Measurements from ENCODE around the gene PIP4K2C.
A peak's percentile ranks its signal among the peaks of the same experiment; 100 is the strongest.

The PIP4K2C gene

DNA sequence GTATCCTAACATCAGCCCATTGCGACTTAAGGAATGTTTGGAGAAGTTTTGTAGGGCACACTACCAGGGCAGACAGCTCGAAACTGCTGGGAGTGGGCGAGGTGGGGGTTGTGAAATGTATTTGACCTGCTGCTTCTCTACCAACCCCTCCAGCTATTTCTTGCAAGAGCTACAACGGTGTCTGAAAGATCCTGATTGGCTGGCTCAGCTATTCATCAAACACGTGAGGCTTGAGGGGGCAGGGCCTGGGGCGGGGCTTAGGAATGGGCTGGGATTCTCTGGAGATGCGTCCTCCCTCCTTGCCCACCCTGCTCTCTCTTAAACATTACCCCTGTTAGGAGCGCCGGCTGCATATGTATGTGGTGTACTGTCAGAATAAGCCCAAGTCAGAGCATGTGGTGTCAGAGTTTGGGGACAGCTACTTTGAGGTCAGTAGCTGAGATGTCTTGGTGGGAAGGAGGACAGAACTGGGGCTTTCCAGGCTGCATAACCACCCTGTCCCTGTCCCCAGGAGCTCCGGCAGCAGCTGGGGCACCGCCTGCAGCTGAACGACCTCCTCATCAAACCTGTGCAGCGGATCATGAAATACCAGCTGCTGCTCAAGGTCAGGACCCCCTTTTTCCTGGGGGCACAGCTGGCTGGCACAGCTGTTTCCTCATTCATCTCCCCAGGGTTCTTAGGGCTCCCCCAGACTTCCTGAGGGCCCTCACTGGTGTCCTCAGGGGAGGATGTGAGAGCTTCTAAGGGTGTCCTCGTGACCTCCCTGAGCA lies 23.4 kb downstream of the PIP4K2C start:
- H2AFZ ChIP-seq (ENCODE audit: low read depth, low read length): no peak overlapping the region

DNA sequence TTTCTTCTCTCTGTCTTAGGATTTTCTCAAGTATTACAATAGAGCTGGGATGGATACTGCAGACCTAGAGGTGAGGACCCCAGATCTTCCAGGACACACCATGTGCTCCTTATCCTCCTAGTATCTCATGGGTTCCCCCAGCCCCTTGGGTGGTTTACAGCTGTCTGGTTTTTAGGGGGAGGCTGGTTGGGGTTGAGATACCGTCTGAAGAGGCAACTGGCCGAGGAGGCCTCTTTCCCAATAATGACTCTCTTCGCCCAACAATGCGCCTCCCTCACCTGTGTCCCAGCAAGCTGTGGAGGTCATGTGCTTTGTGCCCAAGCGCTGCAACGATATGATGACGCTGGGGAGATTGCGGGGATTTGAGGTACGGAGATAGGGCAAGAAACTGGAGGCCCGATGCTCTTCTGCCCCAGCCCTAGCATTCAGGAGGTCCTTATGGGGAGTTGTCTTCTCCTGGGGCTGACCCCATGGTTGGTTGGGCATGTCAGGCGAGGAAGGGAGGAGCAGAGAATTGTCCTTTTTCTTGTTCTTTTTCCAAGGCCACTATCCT lies 24.0 kb downstream of the PIP4K2C start:
- no peaks in the 10 kb centered on the region for H3K4me1 ChIP-seq (ENCODE audit: insufficient read depth, low read length)
- no peaks in the 10 kb centered on the region for H4K20me1 ChIP-seq (ENCODE audit: insufficient read depth, low read length)
- peaks cover 37% of the 10 kb centered on the region for H3K27me3 ChIP-seq (ENCODE audit: insufficient read depth, low read length, poor library complexity)
- DNase-seq (no peak), ATAC-seq (ENCODE audit: insufficient read depth, low read depth) (no peak)
- no peak overlapping the region for H2AFZ ChIP-seq (ENCODE audit: low read depth, low read length)
- no peak overlapping the region for H3K4me3 ChIP-seq (ENCODE audit: low read depth in 1 of 2, low read length in 2 of 2)
- H3K9ac ChIP-seq (ENCODE audit: low read depth, low read length): no peak overlapping the region
- no peak overlapping the region for H3K4me2 ChIP-seq (ENCODE audit: insufficient read depth, low read length)
- H3K27ac ChIP-seq (ENCODE audit: low read length): no peak overlapping the region
- no peaks in the 10 kb centered on the region for H3K9me3 ChIP-seq (ENCODE audit: insufficient read depth, low read length, severe bottlenecking)
- TF ChIP-seq EZH2 (IDR thresholded peaks at IDR 0.05; ENCODE audit: borderline replicate concordance, low read depth, low read length, severe bottlenecking): no peak
- TF ChIP-seq, protein P1, sequence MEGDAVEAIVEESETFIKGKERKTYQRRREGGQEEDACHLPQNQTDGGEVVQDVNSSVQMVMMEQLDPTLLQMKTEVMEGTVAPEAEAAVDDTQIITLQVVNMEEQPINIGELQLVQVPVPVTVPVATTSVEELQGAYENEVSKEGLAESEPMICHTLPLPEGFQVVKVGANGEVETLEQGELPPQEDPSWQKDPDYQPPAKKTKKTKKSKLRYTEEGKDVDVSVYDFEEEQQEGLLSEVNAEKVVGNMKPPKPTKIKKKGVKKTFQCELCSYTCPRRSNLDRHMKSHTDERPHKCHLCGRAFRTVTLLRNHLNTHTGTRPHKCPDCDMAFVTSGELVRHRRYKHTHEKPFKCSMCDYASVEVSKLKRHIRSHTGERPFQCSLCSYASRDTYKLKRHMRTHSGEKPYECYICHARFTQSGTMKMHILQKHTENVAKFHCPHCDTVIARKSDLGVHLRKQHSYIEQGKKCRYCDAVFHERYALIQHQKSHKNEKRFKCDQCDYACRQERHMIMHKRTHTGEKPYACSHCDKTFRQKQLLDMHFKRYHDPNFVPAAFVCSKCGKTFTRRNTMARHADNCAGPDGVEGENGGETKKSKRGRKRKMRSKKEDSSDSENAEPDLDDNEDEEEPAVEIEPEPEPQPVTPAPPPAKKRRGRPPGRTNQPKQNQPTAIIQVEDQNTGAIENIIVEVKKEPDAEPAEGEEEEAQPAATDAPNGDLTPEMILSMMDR (IDR thresholded peaks at IDR 0.05; ENCODE audit: borderline replicate concordance, extremely low read depth, low read length, poor library complexity, severe bottlenecking): no peak
- H3K36me3 ChIP-seq (ENCODE audit: insufficient read depth, low read length): no peaks in the 10 kb centered on the region
- H3K79me2 ChIP-seq (ENCODE audit: insufficient read depth, low read length): no peaks in the 10 kb centered on the region

More for the DNA sequence above, 23.4 kb downstream of the PIP4K2C start:
- no peaks in the 10 kb centered on the region for H3K36me3 ChIP-seq (ENCODE audit: insufficient read depth, low read length)
- peaks cover 36% of the 10 kb centered on the region for H3K27me3 ChIP-seq (ENCODE audit: insufficient read depth, low read length, poor library complexity)
- peak; percentile 47; the same call in 1 of the 3 replicates for ATAC-seq (ENCODE audit: insufficient read depth, low read depth)
- no peaks in the 10 kb centered on the region for H3K9me3 ChIP-seq (ENCODE audit: insufficient read depth, low read length, severe bottlenecking)
- H3K79me2 ChIP-seq (ENCODE audit: insufficient read depth, low read length): no peaks in the 10 kb centered on the region
- TF ChIP-seq, protein P1 (IDR thresholded peaks at IDR 0.05; ENCODE audit: borderline replicate concordance, extremely low read depth, low read length, poor library complexity, severe bottlenecking): no peak
- no peak for TF ChIP-seq EZH2 (IDR thresholded peaks at IDR 0.05; ENCODE audit: borderline replicate concordance, low read depth, low read length, severe bottlenecking)
- no peak overlapping the region for H3K9ac ChIP-seq (ENCODE audit: low read depth, low read length)
- H3K4me2 ChIP-seq (ENCODE audit: insufficient read depth, low read length): no peak overlapping the region
- DNase-seq: peak; percentile 27
- H3K27ac ChIP-seq (ENCODE audit: low read length): no peak overlapping the region
- H3K4me3 ChIP-seq (ENCODE audit: low read depth in 1 of 2, low read length in 2 of 2): no peak overlapping the region
- H3K4me1 ChIP-seq (ENCODE audit: insufficient read depth, low read length): no peaks in the 10 kb centered on the region
- no peaks in the 10 kb centered on the region for H4K20me1 ChIP-seq (ENCODE audit: insufficient read depth, low read length)

DNA sequence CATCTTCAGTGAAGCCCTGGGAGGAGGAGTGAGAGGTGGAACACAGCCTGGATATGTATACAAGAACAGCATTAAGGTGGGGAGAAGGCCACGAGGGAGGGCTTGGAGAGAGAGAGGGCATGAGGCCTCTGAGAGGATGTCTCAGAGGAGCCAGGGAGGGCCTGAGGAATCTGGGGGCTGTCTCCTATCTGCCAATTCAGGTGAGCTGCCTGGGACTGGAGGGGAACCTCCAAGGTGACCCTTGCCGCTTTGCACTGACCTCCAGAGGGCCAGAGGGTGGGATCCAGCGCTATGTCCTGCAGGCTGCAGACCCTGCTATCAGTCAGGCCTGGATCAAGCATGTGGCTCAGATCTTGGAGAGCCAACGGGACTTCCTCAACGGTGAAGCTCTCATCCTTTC lies 24.6 kb downstream of the PIP4K2C start:
- Histone ChIP-seq H3K27me3 (ENCODE audit: insufficient read depth, low read length, poor library complexity) (peaks cover 41% of the 10 kb centered on the region), H3K4me3 (ENCODE audit: low read depth in 1 of 2, low read length in 2 of 2) (no peak overlapping the region), H3K79me2 (ENCODE audit: insufficient read depth, low read length) (no peaks in the 10 kb centered on the region), H3K27ac (ENCODE audit: low read length) (no peak overlapping the region), H4K20me1 (ENCODE audit: insufficient read depth, low read length) (peaks cover under 1% of the 10 kb centered on the region; the same call in 1 of the 2 replicates), H2AFZ (ENCODE audit: low read depth, low read length) (no peak overlapping the region), H3K4me1 (ENCODE audit: insufficient read depth, low read length) (no peaks in the 10 kb centered on the region), H3K4me2 (ENCODE audit: insufficient read depth, low read length) (no peak overlapping the region), H3K9me3 (ENCODE audit: insufficient read depth, low read length, severe bottlenecking) (no peaks in the 10 kb centered on the region), H3K9ac (ENCODE audit: low read depth, low read length) (no peak overlapping the region), H3K36me3 (ENCODE audit: insufficient read depth, low read length) (no peaks in the 10 kb centered on the region)
- ATAC-seq (ENCODE audit: insufficient read depth, low read depth): no peak
- no peak for TF ChIP-seq EZH2 (IDR thresholded peaks at IDR 0.05; ENCODE audit: borderline replicate concordance, low read depth, low read length, severe bottlenecking)
- TF ChIP-seq, protein P1 (IDR thresholded peaks at IDR 0.05; ENCODE audit: borderline replicate concordance, extremely low read depth, low read length, poor library complexity, severe bottlenecking): no peak
- no peak for DNase-seq
